Measurements from ENCODE around the gene HDAC5.
"Not testable (repeated sequence)": the region's sequence is repeated elsewhere in the genome, so short reads cannot be mapped to it uniquely, and the experiment has no call there.

GRCh38 chr17:44120281-44120680 lies 3.2 kb downstream of the HDAC5 start:
- TF ChIP-seq TEAD4 (IDR thresholded peaks at IDR 0.05; ENCODE audit: low read depth, low read length); CTCF (IDR thresholded peaks at IDR 0.05; ENCODE audit: control extremely low read depth in 1 of 3, insufficient read depth in 1 of 3, low read depth in 1 of 3, low read length in 3 of 3); KDM5A (IDR thresholded peaks at IDR 0.05; ENCODE audit: low read length); POLR2AphosphoS5 (IDR thresholded peaks at IDR 0.05; ENCODE audit: low read depth, low read length); SIRT6 (IDR thresholded peaks at IDR 0.05; ENCODE audit: low read length); EZH2 (IDR thresholded peaks at IDR 0.05; ENCODE audit: low read depth, low read length, severe bottlenecking); POLR2A (IDR thresholded peaks at IDR 0.05; ENCODE audit: control extremely low read depth in 1 of 2, low read depth in 2 of 2, low read length in 2 of 2); CREB1 (IDR thresholded peaks at IDR 0.05): not testable (repeated sequence)

Measured in H1 (cell line).